ENCODE measurements around the gene PLA2G4E.

PLA2G4E gene

DNA sequence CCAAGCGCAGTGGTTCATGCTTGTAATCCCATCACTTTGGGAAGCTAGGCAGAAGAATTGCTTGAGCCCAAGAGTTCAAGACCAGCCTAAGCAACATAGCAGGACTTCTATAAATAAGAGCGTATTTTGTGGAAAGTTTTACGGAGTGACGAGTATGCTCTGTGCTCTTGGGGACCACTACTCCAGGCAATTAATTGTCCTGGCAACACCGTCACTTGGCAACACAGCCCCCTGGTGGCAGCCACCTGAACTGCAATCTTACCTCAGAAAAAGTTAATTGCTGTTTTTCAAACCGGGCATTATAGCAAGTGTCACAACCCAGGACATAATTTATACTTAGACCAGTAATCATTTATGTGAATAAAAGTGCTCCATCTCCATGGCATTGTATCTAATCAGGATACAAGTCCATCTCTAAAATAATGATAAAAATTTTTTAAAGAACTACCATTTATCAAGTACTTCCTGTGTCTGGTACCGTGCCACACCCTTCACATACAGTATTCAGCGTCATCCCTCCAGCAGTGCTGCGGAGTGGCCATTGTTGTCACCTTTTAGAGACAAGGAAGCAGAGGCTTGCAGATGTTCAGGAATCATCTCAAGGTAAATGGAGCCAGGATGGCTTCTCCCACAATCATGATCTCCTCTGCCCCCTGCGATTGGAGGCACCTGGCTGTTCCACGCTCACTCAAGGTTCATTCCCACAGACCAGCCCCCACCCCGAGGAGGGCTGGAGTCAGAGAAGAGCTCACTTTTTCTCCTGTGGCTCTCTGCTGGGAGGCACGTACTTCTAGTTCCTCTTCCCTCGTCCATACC, 39.0 kb upstream of the PLA2G4E start:
- no peak overlapping the region for H3K4me3 ChIP-seq (ENCODE audit: low read depth, low read length)
- TF ChIP-seq, protein P1, sequence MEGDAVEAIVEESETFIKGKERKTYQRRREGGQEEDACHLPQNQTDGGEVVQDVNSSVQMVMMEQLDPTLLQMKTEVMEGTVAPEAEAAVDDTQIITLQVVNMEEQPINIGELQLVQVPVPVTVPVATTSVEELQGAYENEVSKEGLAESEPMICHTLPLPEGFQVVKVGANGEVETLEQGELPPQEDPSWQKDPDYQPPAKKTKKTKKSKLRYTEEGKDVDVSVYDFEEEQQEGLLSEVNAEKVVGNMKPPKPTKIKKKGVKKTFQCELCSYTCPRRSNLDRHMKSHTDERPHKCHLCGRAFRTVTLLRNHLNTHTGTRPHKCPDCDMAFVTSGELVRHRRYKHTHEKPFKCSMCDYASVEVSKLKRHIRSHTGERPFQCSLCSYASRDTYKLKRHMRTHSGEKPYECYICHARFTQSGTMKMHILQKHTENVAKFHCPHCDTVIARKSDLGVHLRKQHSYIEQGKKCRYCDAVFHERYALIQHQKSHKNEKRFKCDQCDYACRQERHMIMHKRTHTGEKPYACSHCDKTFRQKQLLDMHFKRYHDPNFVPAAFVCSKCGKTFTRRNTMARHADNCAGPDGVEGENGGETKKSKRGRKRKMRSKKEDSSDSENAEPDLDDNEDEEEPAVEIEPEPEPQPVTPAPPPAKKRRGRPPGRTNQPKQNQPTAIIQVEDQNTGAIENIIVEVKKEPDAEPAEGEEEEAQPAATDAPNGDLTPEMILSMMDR (conservative IDR thresholded peaks at IDR 0.05; ENCODE audit: low read depth, low read length): peak; percentile 97
- DNase-seq (ENCODE audit: low read depth): peak; percentile 56

DNA sequence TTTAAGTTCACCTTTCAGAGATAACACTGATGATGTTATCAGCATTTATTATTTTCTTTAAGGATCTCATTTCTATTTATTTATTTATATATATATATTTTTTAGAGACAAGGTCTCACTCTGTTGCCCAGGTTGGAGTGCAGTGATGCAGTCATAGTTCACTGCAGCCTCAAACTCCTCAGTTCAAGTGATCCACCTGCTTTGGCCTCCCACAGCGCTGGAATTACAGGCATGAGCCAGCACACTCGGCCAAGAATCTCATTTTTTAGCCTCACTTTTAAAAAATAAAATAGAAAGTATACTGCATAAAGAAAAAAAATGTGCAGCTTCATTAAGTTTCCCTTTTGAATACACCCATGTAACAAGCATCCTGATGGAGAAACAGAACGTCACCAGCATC, 37.9 kb upstream of the PLA2G4E start:
- no peak overlapping the region for H3K4me3 ChIP-seq (ENCODE audit: low read depth, low read length)
- no peak for DNase-seq (ENCODE audit: low read depth)
- TF ChIP-seq, protein P1 (conservative IDR thresholded peaks at IDR 0.05; ENCODE audit: low read depth, low read length): no peak

DNA sequence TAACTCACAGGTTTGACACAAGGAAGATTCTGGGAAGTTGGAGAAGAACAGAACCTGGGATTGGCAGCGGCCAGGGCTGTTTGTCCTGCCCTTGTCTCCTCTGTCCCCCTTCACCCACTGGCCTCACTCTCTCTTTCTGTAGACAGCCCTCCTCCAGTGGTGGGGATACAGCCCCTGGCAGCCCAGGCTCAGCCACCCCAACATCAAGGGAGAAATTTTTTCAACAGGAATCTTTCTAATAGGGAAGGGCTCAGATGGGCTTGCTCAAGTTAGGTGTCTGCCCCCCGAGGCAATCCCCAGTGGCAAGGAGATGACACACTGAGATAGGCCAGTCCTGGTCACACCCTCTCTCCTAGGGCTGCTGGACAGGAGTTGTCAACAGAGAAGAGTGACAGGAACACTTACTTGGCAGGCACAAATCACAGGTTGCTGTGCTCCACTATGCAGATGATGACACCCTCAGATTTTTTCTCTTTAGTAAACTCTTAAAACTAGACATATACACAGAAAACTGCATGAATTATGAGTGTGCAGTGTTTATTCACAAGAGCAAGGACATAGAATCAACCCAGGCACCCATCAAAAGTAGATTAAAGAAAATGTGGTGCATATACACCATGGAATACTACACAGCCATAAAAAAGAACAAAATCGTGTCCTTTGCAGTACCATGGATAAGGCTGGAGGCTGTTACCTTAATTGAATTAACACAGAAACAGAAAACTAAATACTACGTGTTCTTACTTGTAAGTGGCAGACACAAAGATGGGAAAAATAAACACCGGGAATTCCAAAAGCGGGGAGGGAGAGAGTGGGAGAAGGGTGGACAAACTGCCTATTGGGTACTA, 37.2 kb upstream of the PLA2G4E start:
- TF ChIP-seq, protein P1 (conservative IDR thresholded peaks at IDR 0.05; ENCODE audit: low read depth, low read length): no peak
- DNase-seq (ENCODE audit: low read depth): no peak
- no peak overlapping the region for H3K4me3 ChIP-seq (ENCODE audit: low read depth, low read length)

DNA sequence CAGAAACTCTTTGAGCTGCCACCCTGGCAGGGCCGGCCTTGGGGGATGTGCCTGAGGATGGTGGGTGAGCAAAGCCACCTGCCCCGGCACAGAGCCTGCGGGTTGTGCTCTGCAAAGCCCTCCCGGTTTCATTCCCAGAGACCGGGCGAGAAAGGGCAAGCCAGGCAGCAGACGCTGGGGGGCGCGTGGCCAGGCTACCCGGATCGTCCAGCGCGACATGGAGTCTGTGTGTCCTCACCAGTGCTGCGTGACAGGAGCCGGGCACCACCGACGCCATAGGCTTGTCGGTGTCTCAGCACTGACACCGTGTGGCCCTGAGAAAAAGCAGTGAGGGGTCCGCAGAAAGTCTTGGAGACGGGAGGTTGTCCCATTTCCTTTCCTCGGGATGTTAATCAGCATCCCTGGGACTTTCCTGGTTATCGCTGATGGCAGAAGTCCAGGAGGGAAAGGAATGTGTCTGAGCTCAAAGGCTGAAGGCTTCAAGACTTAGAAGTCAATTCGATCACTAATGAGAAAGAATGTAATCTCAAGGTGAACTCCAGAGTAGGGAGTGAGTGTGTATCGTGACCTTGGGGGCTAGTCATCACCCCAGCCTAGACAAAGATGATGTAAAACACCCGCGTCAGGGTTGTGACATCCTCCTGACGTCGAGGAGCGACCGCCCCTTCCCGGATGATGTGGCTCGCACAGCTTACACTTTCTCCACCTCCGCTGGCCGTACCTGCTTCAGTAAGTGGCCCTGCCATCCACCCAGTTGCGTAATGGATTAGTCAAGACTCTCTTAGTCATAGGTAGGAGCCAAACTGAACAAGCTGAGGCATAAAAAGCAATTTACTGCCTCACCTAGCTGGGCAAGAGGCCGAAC, 36.3 kb upstream of the PLA2G4E start:
- DNase-seq (ENCODE audit: low read depth): peak; percentile 50
- peak overlapping the region; percentile 25 for H3K4me3 ChIP-seq (ENCODE audit: low read depth, low read length)
- TF ChIP-seq, protein P1 (conservative IDR thresholded peaks at IDR 0.05; ENCODE audit: low read depth, low read length): peak; percentile 59

DNA sequence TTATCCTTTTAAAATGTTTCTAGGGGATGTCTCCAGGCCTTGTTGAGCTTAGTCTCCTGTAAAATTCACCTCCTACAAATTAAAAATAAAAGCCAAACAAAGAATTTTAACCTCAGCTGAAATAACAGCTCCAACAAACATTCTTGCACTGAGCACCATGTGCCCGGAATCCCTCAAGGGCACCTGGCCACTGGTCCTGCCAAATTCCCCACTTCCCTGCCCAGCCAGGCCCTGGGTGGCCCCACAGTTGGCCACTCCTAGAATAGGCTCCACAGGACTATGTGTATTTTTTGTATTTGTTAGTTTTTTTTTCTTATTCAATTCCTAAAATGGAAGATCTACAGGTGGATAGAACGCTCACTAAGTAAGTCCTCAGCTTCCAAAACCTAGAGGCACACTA, 33.1 kb upstream of the PLA2G4E start:
- no peak for DNase-seq (ENCODE audit: low read depth)
- H3K4me3 ChIP-seq (ENCODE audit: low read depth, low read length): no peak overlapping the region
- TF ChIP-seq, protein P1 (conservative IDR thresholded peaks at IDR 0.05; ENCODE audit: low read depth, low read length): no peak

DNA sequence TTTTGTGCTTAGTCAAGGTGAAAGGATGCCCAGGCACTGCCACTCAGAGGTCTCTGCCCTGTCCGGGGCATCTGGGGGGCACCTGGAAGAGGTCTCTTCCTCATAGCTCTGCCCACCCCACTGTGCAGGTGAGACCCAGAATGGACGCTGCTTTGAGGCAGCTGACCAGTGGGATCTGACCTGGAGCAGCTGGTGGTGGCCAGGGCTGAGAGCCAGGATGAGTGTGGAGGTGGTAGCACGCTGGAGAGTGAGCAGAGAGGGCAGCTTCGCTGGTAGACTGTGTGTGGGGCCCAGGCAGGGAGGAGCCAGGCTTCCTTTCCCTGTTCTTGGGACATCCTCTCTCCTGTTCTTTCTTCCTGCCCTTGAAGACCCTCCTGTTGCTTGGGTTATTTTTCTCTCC, 32.2 kb upstream of the PLA2G4E start:
- no peak for DNase-seq (ENCODE audit: low read depth)
- TF ChIP-seq, protein P1 (conservative IDR thresholded peaks at IDR 0.05; ENCODE audit: low read depth, low read length): no peak
- no peak overlapping the region for H3K4me3 ChIP-seq (ENCODE audit: low read depth, low read length)
